SU-DHL-6 (cell line): ENCODE results near the gene FES.

ENCODE experiments used
- EZH2phosphoT487 ChIP-seq: fragments of 200-600 bp; sonication (generic), shearing (Covaris generic); conservative IDR thresholded peaks from 2 replicates; pipeline ENCODE4 v1.6.1; 2018; ENCODE audit warnings: mild to moderate bottlenecking, antibody characterized with exemption, low read length, moderate library complexity, mixed read lengths
- TF ChIP-seq, protein P1 (sequence below): fragments of 200-600 bp; sonication (generic); IDR thresholded peaks from one replicate; pipeline ENCODE4 v1.5.1; 2017; ENCODE audit warnings: antibody characterized with exemption, mild to moderate bottlenecking, low read length, moderate library complexity; ENCODE audit not compliant: insufficient read depth, poor library complexity, severe bottlenecking

DNA sequence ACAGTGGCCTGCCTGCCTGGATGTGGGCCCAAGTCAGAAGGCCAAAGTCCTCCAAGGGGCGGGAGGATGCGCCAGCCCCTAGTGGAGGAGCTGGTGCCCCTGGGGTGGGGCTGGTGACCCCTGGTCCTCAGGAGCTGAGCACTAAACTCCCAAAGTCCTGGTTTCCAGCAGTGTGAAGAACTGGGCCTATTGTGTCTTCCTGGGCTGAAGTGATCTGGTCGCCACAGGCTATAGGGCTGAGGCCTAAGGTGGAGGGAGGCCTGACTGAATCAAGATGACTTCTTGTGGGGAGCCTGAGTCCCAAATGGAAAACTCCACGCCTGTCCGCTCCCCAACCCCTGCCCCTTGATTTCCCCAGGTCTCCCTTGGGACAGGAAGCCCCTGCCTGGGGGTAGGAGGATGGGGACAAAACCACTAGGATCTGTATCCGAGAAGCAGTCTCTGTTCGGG lies 753 bp upstream of the FES start:
- TF ChIP-seq, protein P1, sequence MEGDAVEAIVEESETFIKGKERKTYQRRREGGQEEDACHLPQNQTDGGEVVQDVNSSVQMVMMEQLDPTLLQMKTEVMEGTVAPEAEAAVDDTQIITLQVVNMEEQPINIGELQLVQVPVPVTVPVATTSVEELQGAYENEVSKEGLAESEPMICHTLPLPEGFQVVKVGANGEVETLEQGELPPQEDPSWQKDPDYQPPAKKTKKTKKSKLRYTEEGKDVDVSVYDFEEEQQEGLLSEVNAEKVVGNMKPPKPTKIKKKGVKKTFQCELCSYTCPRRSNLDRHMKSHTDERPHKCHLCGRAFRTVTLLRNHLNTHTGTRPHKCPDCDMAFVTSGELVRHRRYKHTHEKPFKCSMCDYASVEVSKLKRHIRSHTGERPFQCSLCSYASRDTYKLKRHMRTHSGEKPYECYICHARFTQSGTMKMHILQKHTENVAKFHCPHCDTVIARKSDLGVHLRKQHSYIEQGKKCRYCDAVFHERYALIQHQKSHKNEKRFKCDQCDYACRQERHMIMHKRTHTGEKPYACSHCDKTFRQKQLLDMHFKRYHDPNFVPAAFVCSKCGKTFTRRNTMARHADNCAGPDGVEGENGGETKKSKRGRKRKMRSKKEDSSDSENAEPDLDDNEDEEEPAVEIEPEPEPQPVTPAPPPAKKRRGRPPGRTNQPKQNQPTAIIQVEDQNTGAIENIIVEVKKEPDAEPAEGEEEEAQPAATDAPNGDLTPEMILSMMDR: no peak
- TF ChIP-seq EZH2phosphoT487: no peak
